ENCODE measurements around the gene ZNF669. TPM values are rescaled to one million over a fixed set of nuclear protein-coding genes. Genes with fewer than 3 reads are reported as not detected.
"Not testable (repeated sequence)": the region's sequence is repeated elsewhere in the genome, so short reads cannot be mapped to it uniquely, and the experiment has no call there.

ZNF669 gene
- total RNA-seq, 2 experiments from 2014 or later, result 13.2 to 15.1 TPM

- Histone ChIP-seq H3K36me3 (ENCODE audit: insufficient read depth, low read length) (peaks cover 4% of the 10 kb centered on the region), H3K4me1 (ENCODE audit: insufficient read depth, low read length) (no peaks in the 10 kb centered on the region), H3K27me3 (ENCODE audit: control insufficient read depth in 1 of 2, insufficient read depth in 2 of 2, low read length in 2 of 2) (no peaks in the 10 kb centered on the region), H3K9me3 (ENCODE audit: control insufficient read depth in 1 of 2, insufficient read depth in 1 of 2, low read length in 2 of 2) (peaks cover 44 to 88% of the 10 kb centered on the region in 2 experiments), H3K27ac (ENCODE audit: low read depth in 1 of 2, low read length in 2 of 2) (no peak overlapping the region), H3K4me3 (ENCODE audit: low read length) (no peak overlapping the region)
- ATAC-seq (ENCODE audit: poor library complexity), result no peak
- peaks cover 24% of the 10 kb centered on the region for H3K9me3 Mint-ChIP-seq
- H3K4me3 Mint-ChIP-seq, result no peak overlapping the region
- H3K27ac Mint-ChIP-seq, result no peak overlapping the region
- H3K27me3 Mint-ChIP-seq, result no peaks in the 10 kb centered on the region
- no peaks in the 10 kb centered on the region for H3K4me1 Mint-ChIP-seq (ENCODE audit: low read depth)
- intact Hi-C loops (cut with DNase I, micrococcal nuclease), result no loop called here
- no peak for DNase-seq
- ChIA-PET POLR2A (interaction anchor here (0.5 to 0.7 kb wide), 3 partner anchors 144 to 1056 kb away, joined by 3 to 4 read pairs (median 3); no protein-coding TSS in a partner anchor), CTCF (no interaction called here)
- TF ChIP-seq CTCF (IDR thresholded peaks at IDR 0.05), result no peak
- peaks cover 88% of the 10 kb centered on the region for H3K36me3 Mint-ChIP-seq (ENCODE audit: low read depth)
Measured at GRCh38 chr1:247146671-247147070, 42.5 kb upstream of the ZNF669 start.

GRCh38 chr1:247145279-247145678 lies 41.1 kb upstream of the ZNF669 start:
- no peak overlapping the region for H3K27ac ChIP-seq (ENCODE audit: low read depth in 1 of 2, low read length in 2 of 2)
- ChIA-PET POLR2A (no interaction called here), CTCF (no interaction called here)
- ATAC-seq (ENCODE audit: poor library complexity) (no peak), DNase-seq (no peak)
- H3K27me3 Mint-ChIP-seq, result no peaks in the 10 kb centered on the region
- H3K36me3 Mint-ChIP-seq (ENCODE audit: low read depth), result peaks cover 91% of the 10 kb centered on the region
- TF ChIP-seq CTCF (IDR thresholded peaks at IDR 0.05), result no peak
- no peaks in the 10 kb centered on the region for H3K27me3 ChIP-seq (ENCODE audit: control insufficient read depth in 1 of 2, insufficient read depth in 2 of 2, low read length in 2 of 2)
- peaks cover 50 to 92% of the 10 kb centered on the region in 2 experiments for H3K9me3 ChIP-seq (ENCODE audit: control insufficient read depth in 1 of 2, insufficient read depth in 1 of 2, low read length in 2 of 2)
- H3K4me3 ChIP-seq (ENCODE audit: low read length), result no peak overlapping the region
- H3K9me3 Mint-ChIP-seq, result peaks cover 19% of the 10 kb centered on the region
- H3K36me3 ChIP-seq (ENCODE audit: insufficient read depth, low read length), result peaks cover 4% of the 10 kb centered on the region
- intact Hi-C loops (cut with DNase I, micrococcal nuclease), result no loop called here
- no peak overlapping the region for H3K4me3 Mint-ChIP-seq
- H3K27ac Mint-ChIP-seq, result no peak overlapping the region
- H3K4me1 ChIP-seq (ENCODE audit: insufficient read depth, low read length), result no peaks in the 10 kb centered on the region
- no peaks in the 10 kb centered on the region for H3K4me1 Mint-ChIP-seq (ENCODE audit: low read depth)

- H3K4me3 ChIP-seq (ENCODE audit: low read length); H3K36me3 ChIP-seq (ENCODE audit: insufficient read depth, low read length); H3K27ac ChIP-seq (ENCODE audit: low read depth in 1 of 2, low read length in 2 of 2); H3K27ac Mint-ChIP-seq; H3K4me1 ChIP-seq (ENCODE audit: insufficient read depth, low read length); intact Hi-C loops (cut with DNase I, micrococcal nuclease); H3K4me1 Mint-ChIP-seq (ENCODE audit: low read depth); DNase-seq; H3K27me3 Mint-ChIP-seq; POLR2A ChIA-PET; H3K4me3 Mint-ChIP-seq; H3K27me3 ChIP-seq (ENCODE audit: control insufficient read depth in 1 of 2, insufficient read depth in 2 of 2, low read length in 2 of 2); ATAC-seq (ENCODE audit: poor library complexity): not testable (repeated sequence)
- CTCF ChIA-PET, result interaction anchor here (1.4 kb wide), 1 partner anchor 10 kb away, joined by 3 read pairs; no protein-coding TSS in a partner anchor
- peaks cover 33 to 87% of the 10 kb centered on the region in 2 experiments for H3K9me3 ChIP-seq (ENCODE audit: control insufficient read depth in 1 of 2, insufficient read depth in 1 of 2, low read length in 2 of 2)
- Mint-ChIP-seq H3K36me3 (ENCODE audit: low read depth) (peaks cover 92% of the 10 kb centered on the region), H3K9me3 (peaks cover 33% of the 10 kb centered on the region)
Measured at GRCh38 chr1:247139557-247139956, 35.4 kb upstream of the ZNF669 start.

GRCh38 chr1:247131236-247131635 lies 27.1 kb upstream of the ZNF669 start:
- no peak overlapping the region for H3K27ac ChIP-seq (ENCODE audit: low read depth in 1 of 2, low read length in 2 of 2)
- H3K9me3 Mint-ChIP-seq, result peaks cover 22% of the 10 kb centered on the region
- H3K4me3 Mint-ChIP-seq, result no peak overlapping the region
- no peaks in the 10 kb centered on the region for H3K36me3 ChIP-seq (ENCODE audit: insufficient read depth, low read length)
- H3K9me3 ChIP-seq (ENCODE audit: control insufficient read depth in 1 of 2, insufficient read depth in 1 of 2, low read length in 2 of 2), result peaks cover 25 to 58% of the 10 kb centered on the region in 2 experiments
- H3K27me3 ChIP-seq (ENCODE audit: control insufficient read depth in 1 of 2, insufficient read depth in 2 of 2, low read length in 2 of 2), result no peaks in the 10 kb centered on the region
- DNase-seq (no peak), ATAC-seq (ENCODE audit: poor library complexity) (no peak)
- POLR2A ChIA-PET, result no interaction called here
- no peak overlapping the region for H3K27ac Mint-ChIP-seq
- H3K4me1 Mint-ChIP-seq (ENCODE audit: low read depth), result peaks cover 8% of the 10 kb centered on the region
- no peak overlapping the region for H3K4me3 ChIP-seq (ENCODE audit: low read length)
- H3K4me1 ChIP-seq (ENCODE audit: insufficient read depth, low read length), result no peaks in the 10 kb centered on the region
- peaks cover 68% of the 10 kb centered on the region for H3K36me3 Mint-ChIP-seq (ENCODE audit: low read depth)
- TF ChIP-seq CTCF (IDR thresholded peaks at IDR 0.05), result no peak
- CTCF ChIA-PET, result no interaction called here
- intact Hi-C loops (cut with DNase I, micrococcal nuclease), result no loop called here
- no peaks in the 10 kb centered on the region for H3K27me3 Mint-ChIP-seq

- CTCF ChIA-PET, result not testable (repeated sequence)
Measured at GRCh38 chr1:247127519-247128282, 23.5 kb upstream of the ZNF669 start.

More at GRCh38 chr1:247127519-247128282, 23.5 kb upstream of the ZNF669 start:
- peak overlapping the region; percentile 95 for H3K4me3 Mint-ChIP-seq
- H3K27me3 ChIP-seq (ENCODE audit: control insufficient read depth in 1 of 2, insufficient read depth in 2 of 2, low read length in 2 of 2); H3K9me3 Mint-ChIP-seq; H3K4me1 ChIP-seq (ENCODE audit: insufficient read depth, low read length); H3K27ac ChIP-seq (ENCODE audit: low read depth in 1 of 2, low read length in 2 of 2); ATAC-seq (ENCODE audit: poor library complexity); H3K27me3 Mint-ChIP-seq; DNase-seq; H3K4me1 Mint-ChIP-seq (ENCODE audit: low read depth); H3K36me3 ChIP-seq (ENCODE audit: insufficient read depth, low read length): not testable (repeated sequence)
- H3K9me3 ChIP-seq (ENCODE audit: control insufficient read depth in 1 of 2, insufficient read depth in 1 of 2, low read length in 2 of 2), result peaks cover 29 to 34% of the 10 kb centered on the region in 2 experiments
- intact Hi-C loops (cut with DNase I, micrococcal nuclease), result loop anchor here in 1 of 2 experiments (2.0 kb wide), 1 partner anchor 41 kb away; no protein-coding TSS in a partner anchor
- POLR2A ChIA-PET, result interaction anchor here (0.7 to 1.1 kb wide), 3 partner anchors 41 to 82 kb away, joined by 3 read pairs; no protein-coding TSS in a partner anchor
- H3K36me3 Mint-ChIP-seq (ENCODE audit: low read depth), result peaks cover 42% of the 10 kb centered on the region
- H3K27ac Mint-ChIP-seq, result peak overlapping the region; percentile 48
- H3K4me3 ChIP-seq (ENCODE audit: low read length), result peak overlapping the region; percentile 10

Measured in CD4-positive, alpha-beta T cell (primary cell).